Left ventricle myocardium inferior (tissue), 1 donor: ENCODE data around the gene OAS1. TPM values are rescaled to one million over a fixed set of nuclear protein-coding genes. Genes with fewer than 3 reads are reported as not detected.
A peak's percentile ranks its signal among the peaks of the same experiment; 100 is the strongest.

Experiments used
- DNase-seq: peaks from one replicate; pipeline ENCODE4 v3.0.0-alpha.2; 2020
- H3K27ac ChIP-seq: fragments of 200-600 bp; replicated peaks from 2 replicates; pipeline ENCODE4 v1.8.0; 2021
- H3K27me3 ChIP-seq: fragments of 200-600 bp; 2 replicates; pipeline ENCODE4 v1.8.0; 2021; ENCODE audit warnings: low read depth
- H3K36me3 ChIP-seq: fragments of 200-600 bp; 2 replicates; pipeline ENCODE4 v1.8.0; 2021
- H3K4me1 ChIP-seq: fragments of 200-600 bp; 2 replicates; pipeline ENCODE4 v1.8.0; 2021
- H3K4me3 ChIP-seq: fragments of 200-600 bp; 2 replicates; pipeline ENCODE4 v1.8.0; 2021; ENCODE audit warnings: mild to moderate bottlenecking, moderate library complexity
- H3K9me3 ChIP-seq: fragments of 200-600 bp; replicated peaks from 2 replicates; pipeline ENCODE4 v1.8.0; 2021
- CTCF ChIP-seq: fragments of 200-600 bp; IDR thresholded peaks from 2 replicates; pipeline ENCODE4 v1.8.0; 2021; ENCODE audit warnings: antibody characterized with exemption, mild to moderate bottlenecking, borderline replicate concordance
- intact Hi-C: fragments of 100-400 bp; cut with micrococcal nuclease; formaldehyde crosslinking; loops from one replicate; pipeline ENCODE4 v1.11.0; 2022
- total RNA-seq: library from RNA; stranded (reverse); fragmentation: NEBNext Ultra II Directional; extraction: Animal tissue kit (Norgen Biotek cat#: 25700); gene quantifications from one replicate; pipeline ENCODE4 v1.2.1, GENCODE V29; 2021
- donor health status: DM: no; HTN: yes; CAD: no; lungs with severe emphysema.

The OAS1 gene
- total RNA-seq, 1 donor from 2014 or later = 4.8 TPM

GRCh38 chr12:112900298-112901145, 6.2 kb upstream of the OAS1 start:
- intact Hi-C loops = no loop called here
- H3K27me3 ChIP-seq = peaks cover 36% of the 10 kb centered on the region
- H3K36me3 ChIP-seq = no peaks in the 10 kb centered on the region
- no peak overlapping the region for H3K27ac ChIP-seq
- TF ChIP-seq CTCF = peak; percentile 68
- DNase-seq = no peak
- no peak overlapping the region for H3K4me3 ChIP-seq
- no peaks in the 10 kb centered on the region for H3K4me1 ChIP-seq
- no peaks in the 10 kb centered on the region for H3K9me3 ChIP-seq

- TF ChIP-seq CTCF = no peak
- no peaks in the 10 kb centered on the region for H3K36me3 ChIP-seq
- H3K27ac ChIP-seq = no peak overlapping the region
- no peak overlapping the region for H3K4me3 ChIP-seq
- H3K9me3 ChIP-seq = no peaks in the 10 kb centered on the region
- H3K27me3 ChIP-seq = peaks cover 29% of the 10 kb centered on the region
- DNase-seq = no peak
- peaks cover 3% of the 10 kb centered on the region for H3K4me1 ChIP-seq
- intact Hi-C loops = no loop called here
Measured at GRCh38 chr12:112901271-112901670, 5.5 kb upstream of the OAS1 start.

- peaks cover 8% of the 10 kb centered on the region for H3K27me3 ChIP-seq
- no peaks in the 10 kb centered on the region for H3K9me3 ChIP-seq
- no peak for TF ChIP-seq CTCF
- DNase-seq = no peak
- no peak overlapping the region for H3K4me3 ChIP-seq
- intact Hi-C loops = no loop called here
- H3K27ac ChIP-seq = no peak overlapping the region
- peaks cover 25% of the 10 kb centered on the region for H3K4me1 ChIP-seq
- no peaks in the 10 kb centered on the region for H3K36me3 ChIP-seq
Measured at GRCh38 chr12:112904571-112904970, 2.2 kb upstream of the OAS1 start.

- no peak for DNase-seq
- no peak for TF ChIP-seq CTCF
- intact Hi-C loops = no loop called here
- peaks cover 12% of the 10 kb centered on the region for H3K27me3 ChIP-seq
- no peaks in the 10 kb centered on the region for H3K36me3 ChIP-seq
- no peaks in the 10 kb centered on the region for H3K9me3 ChIP-seq
- peaks cover 25% of the 10 kb centered on the region for H3K4me1 ChIP-seq
- no peak overlapping the region for H3K4me3 ChIP-seq
- H3K27ac ChIP-seq = no peak overlapping the region
Measured at GRCh38 chr12:112905451-112906089, 1.2 kb upstream of the OAS1 start.

GRCh38 chr12:112907415-112908157, 824 bp downstream of the OAS1 start:
- peak overlapping the region; percentile 63 for H3K4me3 ChIP-seq
- peaks cover 15% of the 10 kb centered on the region for H3K36me3 ChIP-seq
- no peak for DNase-seq
- peak overlapping the region; percentile 62 for H3K27ac ChIP-seq
- H3K9me3 ChIP-seq = peaks cover 11% of the 10 kb centered on the region
- intact Hi-C loops = no loop called here
- H3K4me1 ChIP-seq = peaks cover 25% of the 10 kb centered on the region
- peaks cover 12% of the 10 kb centered on the region for H3K27me3 ChIP-seq
- no peak for TF ChIP-seq CTCF
